Activated CD4-positive, alpha-beta T cell treated with anti-CD3 and anti-CD28 coated beads, Interleukin-2, amount 10 ng/mL, durations not matched to agents 24 days and 14 days (primary cell): ENCODE measurements around the gene PFKM. TPM values are rescaled to one million over a fixed set of nuclear protein-coding genes. Genes with fewer than 3 reads are reported as not detected.

Source experiments
- DNase-seq: peaks from one replicate; pipeline ENCODE4 v3.0.0; 2022
- H3K27ac Mint-ChIP-seq: one replicate; pipeline ENCODE4 v1.8.0; 2022; ENCODE audit warnings: mild to moderate bottlenecking, mixed read lengths
- H3K27me3 Mint-ChIP-seq: one replicate; pipeline ENCODE4 v1.8.0; 2022; ENCODE audit warnings: mixed read lengths
- H3K36me3 Mint-ChIP-seq: one replicate; pipeline ENCODE4 v1.8.0; 2022; ENCODE audit warnings: low read depth, mild to moderate bottlenecking, mixed read lengths
- H3K4me1 Mint-ChIP-seq: one replicate; pipeline ENCODE4 v1.8.0; 2021; ENCODE audit warnings: mixed read lengths
- H3K4me3 Mint-ChIP-seq: one replicate; pipeline ENCODE4 v1.8.0; 2022; ENCODE audit warnings: mild to moderate bottlenecking, moderate library complexity, mixed read lengths
- H3K9me3 Mint-ChIP-seq: one replicate; pipeline ENCODE4 v1.8.0; 2021; ENCODE audit warnings: mixed read lengths
- intact Hi-C: fragments of 100-400 bp; cut with micrococcal nuclease; formaldehyde crosslinking; loops from one replicate; pipeline ENCODE4 v1.15.1; 2023
- total RNA-seq: library from RNA; stranded (reverse); gene quantifications from 2 replicates; pipeline ENCODE4 v1.2.3, GENCODE V29; 2022

Gene PFKM
- total RNA-seq, 1 donor from 2014 or later: 93.2 TPM

DNA sequence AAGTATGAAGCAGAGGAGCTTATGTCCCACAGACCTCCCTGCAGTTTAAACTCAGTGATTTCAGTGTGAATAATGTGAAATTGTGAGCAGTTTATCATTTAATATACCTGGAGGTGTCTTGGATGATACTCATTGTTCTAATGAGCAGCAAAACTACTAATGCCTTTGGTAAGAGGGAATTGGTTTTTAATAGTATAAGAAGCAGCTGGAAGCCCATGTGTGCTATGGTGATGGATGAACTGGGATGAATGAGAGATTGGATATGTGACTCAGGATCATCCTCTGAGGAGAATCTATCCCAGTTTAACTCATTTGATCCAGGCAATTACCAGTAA, 57.2 kb downstream of the PFKM start:
- no peak for DNase-seq
- Mint-ChIP-seq H3K27me3 (peaks cover 44% of the 10 kb centered on the region), H3K4me1 (peaks cover 14% of the 10 kb centered on the region), H3K4me3 (peak overlapping the region; percentile 36), H3K27ac (no peak overlapping the region), H3K9me3 (no peaks in the 10 kb centered on the region), H3K36me3 (no peaks in the 10 kb centered on the region)
- intact Hi-C loops: no loop called here

GRCh38 chr12:48177982-48178381, 58.8 kb downstream of the PFKM start:
- Mint-ChIP-seq H3K9me3 (no peaks in the 10 kb centered on the region), H3K27me3 (peaks cover 49% of the 10 kb centered on the region), H3K27ac (no peak overlapping the region), H3K36me3 (no peaks in the 10 kb centered on the region), H3K4me3 (no peak overlapping the region), H3K4me1 (peaks cover 24% of the 10 kb centered on the region)
- DNase-seq: no peak
- intact Hi-C loops: no loop called here

GRCh38 chr12:48179466-48179865, 60.3 kb downstream of the PFKM start:
- H3K4me1 Mint-ChIP-seq: peaks cover 29% of the 10 kb centered on the region
- intact Hi-C loops: no loop called here
- H3K36me3 Mint-ChIP-seq: no peaks in the 10 kb centered on the region

GRCh38 chr12:48180424-48180823, 61.3 kb downstream of the PFKM start:
- Mint-ChIP-seq H3K27ac (no peak overlapping the region), H3K36me3 (no peaks in the 10 kb centered on the region), H3K27me3 (peaks cover 64% of the 10 kb centered on the region), H3K4me1 (peaks cover 32% of the 10 kb centered on the region), H3K9me3 (no peaks in the 10 kb centered on the region), H3K4me3 (no peak overlapping the region)
- DNase-seq: no peak
- intact Hi-C loops: loop anchor here (10.0 kb wide), 3 partner anchors 276 to 634 kb away; partner anchors contain the start of genes CACNB3 and VDR

More at GRCh38 chr12:48179466-48179865, 60.3 kb downstream of the PFKM start:
- no peak for DNase-seq
- no peak overlapping the region for H3K27ac Mint-ChIP-seq
- no peaks in the 10 kb centered on the region for H3K9me3 Mint-ChIP-seq
- no peak overlapping the region for H3K4me3 Mint-ChIP-seq
- peaks cover 54% of the 10 kb centered on the region for H3K27me3 Mint-ChIP-seq

GRCh38 chr12:48180857-48181495, 61.8 kb downstream of the PFKM start:
- intact Hi-C loops: loop anchor here (10.0 kb wide), 3 partner anchors 276 to 634 kb away; partner anchors contain the start of genes CACNB3 and VDR
- Mint-ChIP-seq H3K4me3 (no peak overlapping the region), H3K36me3 (no peaks in the 10 kb centered on the region), H3K9me3 (no peaks in the 10 kb centered on the region), H3K27ac (no peak overlapping the region), H3K4me1 (peaks cover 31% of the 10 kb centered on the region), H3K27me3 (peaks cover 69% of the 10 kb centered on the region)
- no peak for DNase-seq

GRCh38 chr12:48182631-48183030, 63.5 kb downstream of the PFKM start:
- H3K4me1 Mint-ChIP-seq: peaks cover 29% of the 10 kb centered on the region
- peak overlapping the region; percentile 85 for H3K27ac Mint-ChIP-seq
- peaks cover 2% of the 10 kb centered on the region for H3K36me3 Mint-ChIP-seq
- H3K27me3 Mint-ChIP-seq: peaks cover 70% of the 10 kb centered on the region
- H3K9me3 Mint-ChIP-seq: no peaks in the 10 kb centered on the region
- no peak for DNase-seq
- H3K4me3 Mint-ChIP-seq: peak overlapping the region; percentile 95
- intact Hi-C loops: loop anchor here (1.0 to 10.0 kb wide), 5 partner anchors 16 to 632 kb away; partner anchors contain the start of genes CACNB3, SENP1 and VDR

- Mint-ChIP-seq H3K4me1 (peaks cover 29% of the 10 kb centered on the region), H3K9me3 (no peaks in the 10 kb centered on the region), H3K27me3 (peaks cover 68% of the 10 kb centered on the region), H3K4me3 (peak within 1 kb of the TSS; percentile 95), H3K36me3 (peaks cover 2% of the 10 kb centered on the region), H3K27ac (peak within 1 kb of the TSS; percentile 85)
- intact Hi-C loops: loop anchor here (1.0 to 10.0 kb wide), 5 partner anchors 15 to 632 kb away; partner anchors contain the start of genes CACNB3, SENP1 and VDR
- DNase-seq: peak; percentile 95
These were observed 64.1 kb downstream of the PFKM start, which contains the start of gene CCDC184 for GRCh38 chr12:48183091-48183875. CCDC184 (plus strand) TSS chr12:48183644; CDS start chr12:48184123, 479 bp downstream.

DNA sequence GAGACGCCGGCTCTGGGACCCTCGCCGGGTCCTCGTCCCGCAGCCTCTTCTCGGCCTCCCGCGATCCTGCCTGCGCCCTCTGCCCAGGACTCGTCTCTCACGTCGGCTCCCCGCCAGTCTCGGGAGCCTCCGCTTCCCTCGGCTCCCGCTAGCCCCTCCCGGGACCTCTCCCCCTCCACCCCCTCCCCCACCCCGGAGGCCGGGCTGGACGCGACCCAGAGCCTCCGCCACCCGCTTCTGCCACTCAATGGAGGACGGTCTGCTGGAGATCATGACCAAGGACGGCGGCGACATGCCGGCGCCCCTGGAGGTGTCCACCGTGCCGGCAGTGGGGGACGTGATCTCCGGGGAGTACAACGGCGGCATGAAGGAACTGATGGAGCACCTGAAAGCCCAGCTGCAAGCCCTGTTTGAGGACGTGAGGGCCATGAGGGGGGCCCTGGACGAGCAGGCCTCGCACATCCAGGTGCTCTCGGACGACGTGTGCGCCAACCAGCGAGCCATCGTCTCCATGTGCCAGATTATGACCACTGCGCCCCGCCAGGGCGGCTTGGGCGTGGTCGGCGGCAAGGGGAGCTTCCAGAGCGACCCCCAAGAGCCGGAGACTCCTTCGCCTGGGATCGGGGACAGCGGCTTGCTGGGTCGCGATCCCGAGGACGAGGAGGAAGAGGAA, 64.8 kb downstream of the PFKM start:
- Mint-ChIP-seq H3K27ac (no peak overlapping the region), H3K4me3 (peak overlapping the region; percentile 95), H3K9me3 (no peaks in the 10 kb centered on the region), H3K4me1 (peaks cover 29% of the 10 kb centered on the region), H3K27me3 (peaks cover 65% of the 10 kb centered on the region), H3K36me3 (peaks cover 2% of the 10 kb centered on the region)
- intact Hi-C loops: loop anchor here (1.0 to 10.0 kb wide), 5 partner anchors 14 to 631 kb away; partner anchors contain the start of genes CACNB3, SENP1 and VDR
- peak; percentile 74 for DNase-seq

GRCh38 chr12:48184549-48184922, 65.4 kb downstream of the PFKM start:
- Mint-ChIP-seq H3K4me3 (peak overlapping the region; percentile 95), H3K27me3 (peaks cover 65% of the 10 kb centered on the region), H3K4me1 (peaks cover 29% of the 10 kb centered on the region), H3K36me3 (peaks cover 2% of the 10 kb centered on the region), H3K27ac (no peak overlapping the region), H3K9me3 (no peaks in the 10 kb centered on the region)
- DNase-seq: peak; percentile 62
- intact Hi-C loops: loop anchor here (10.0 kb wide), 3 partner anchors 280 to 630 kb away; partner anchors contain the start of genes CACNB3 and VDR

DNA sequence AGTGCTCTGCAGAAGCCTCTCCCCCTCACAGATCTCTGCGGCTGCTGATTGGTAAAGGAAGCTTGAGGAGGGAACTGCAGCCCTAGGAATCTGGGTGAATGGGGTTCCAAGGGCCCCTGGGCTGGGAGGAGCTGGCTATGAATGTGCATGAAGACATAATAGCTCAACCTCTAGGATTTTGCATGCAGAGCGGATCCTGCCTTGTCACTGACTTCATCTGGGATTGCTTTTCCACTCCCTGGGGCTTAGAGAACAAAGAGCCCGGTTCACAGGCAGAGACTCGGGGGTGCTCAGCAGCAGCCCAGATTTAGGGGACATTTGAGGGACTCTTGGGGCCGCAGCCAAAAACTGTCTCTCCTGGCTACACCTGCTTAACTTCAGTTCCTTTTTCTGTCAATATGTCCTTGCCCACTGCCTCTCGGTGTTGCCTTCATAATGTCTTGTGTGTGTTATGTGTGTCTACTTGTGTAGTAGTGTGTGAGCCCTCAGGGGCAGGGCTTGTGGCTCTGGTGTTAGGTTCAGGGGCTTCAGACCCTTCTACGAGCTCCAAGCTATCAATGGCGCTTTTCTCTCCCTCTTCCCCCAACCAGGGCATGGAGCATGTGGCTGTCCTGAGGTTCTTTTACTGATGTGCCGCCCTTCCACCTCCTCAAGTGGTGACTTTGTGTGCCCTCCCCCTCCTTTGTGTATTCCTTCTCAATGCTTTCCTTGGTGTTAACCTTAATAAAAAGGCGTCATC, 66.2 kb downstream of the PFKM start:
- Mint-ChIP-seq H3K4me1 (peaks cover 29% of the 10 kb centered on the region), H3K9me3 (no peaks in the 10 kb centered on the region), H3K27me3 (peaks cover 64% of the 10 kb centered on the region), H3K27ac (no peak overlapping the region), H3K36me3 (peaks cover 2% of the 10 kb centered on the region), H3K4me3 (peak overlapping the region; percentile 95)
- DNase-seq: peak; percentile 57
- intact Hi-C loops: loop anchor here (5.0 to 10.0 kb wide), 5 partner anchors 183 to 629 kb away; partner anchors contain the start of genes CACNB3, COL2A1, TMEM106C and VDR

DNA sequence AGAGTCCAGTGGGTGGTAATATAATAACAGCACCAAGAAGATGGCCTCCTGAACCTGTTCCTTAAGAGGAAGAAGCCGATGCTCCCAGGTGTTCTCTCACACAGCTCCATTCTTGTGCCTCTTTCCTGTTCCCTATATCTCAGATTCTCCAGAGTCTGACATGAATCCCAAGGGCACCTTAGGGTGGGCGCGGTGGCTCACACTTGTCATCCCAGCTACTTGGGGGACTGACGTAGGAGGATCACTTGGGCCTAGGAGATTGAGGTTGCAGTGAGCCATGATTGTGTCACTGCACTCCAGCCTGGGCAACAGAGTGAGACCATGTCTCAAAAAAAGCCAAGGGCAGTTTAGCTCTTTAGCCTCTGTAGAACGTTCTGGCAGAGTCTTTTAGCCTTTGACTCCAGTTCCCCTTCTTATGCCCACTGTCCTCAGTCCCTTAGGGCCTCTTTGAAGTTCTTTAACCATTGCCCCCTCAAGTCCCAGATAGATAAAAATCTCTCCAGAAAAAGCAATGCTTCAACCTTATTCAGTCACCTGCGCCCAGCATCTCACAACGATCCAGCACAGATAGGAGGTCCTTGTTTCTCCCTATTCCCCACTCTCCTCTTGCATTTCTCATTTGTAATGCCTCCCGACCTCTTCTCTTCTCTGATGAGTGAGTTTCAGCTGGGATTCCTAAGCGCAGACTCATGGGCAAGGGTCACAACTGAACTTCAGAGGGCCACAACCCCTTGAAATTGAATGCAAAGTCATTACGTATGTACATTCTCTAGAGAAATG, 68.9 kb downstream of the PFKM start:
- DNase-seq: peak; percentile 56
- H3K4me3 Mint-ChIP-seq: no peak overlapping the region
- intact Hi-C loops: loop anchor here (5.0 to 10.0 kb wide), 5 partner anchors 186 to 627 kb away; partner anchors contain the start of genes CACNB3, COL2A1, TMEM106C and VDR
- H3K27me3 Mint-ChIP-seq: peaks cover 62% of the 10 kb centered on the region
- peaks cover 2% of the 10 kb centered on the region for H3K36me3 Mint-ChIP-seq
- peaks cover 15% of the 10 kb centered on the region for H3K4me1 Mint-ChIP-seq
- no peaks in the 10 kb centered on the region for H3K9me3 Mint-ChIP-seq
- H3K27ac Mint-ChIP-seq: no peak overlapping the region

DNA sequence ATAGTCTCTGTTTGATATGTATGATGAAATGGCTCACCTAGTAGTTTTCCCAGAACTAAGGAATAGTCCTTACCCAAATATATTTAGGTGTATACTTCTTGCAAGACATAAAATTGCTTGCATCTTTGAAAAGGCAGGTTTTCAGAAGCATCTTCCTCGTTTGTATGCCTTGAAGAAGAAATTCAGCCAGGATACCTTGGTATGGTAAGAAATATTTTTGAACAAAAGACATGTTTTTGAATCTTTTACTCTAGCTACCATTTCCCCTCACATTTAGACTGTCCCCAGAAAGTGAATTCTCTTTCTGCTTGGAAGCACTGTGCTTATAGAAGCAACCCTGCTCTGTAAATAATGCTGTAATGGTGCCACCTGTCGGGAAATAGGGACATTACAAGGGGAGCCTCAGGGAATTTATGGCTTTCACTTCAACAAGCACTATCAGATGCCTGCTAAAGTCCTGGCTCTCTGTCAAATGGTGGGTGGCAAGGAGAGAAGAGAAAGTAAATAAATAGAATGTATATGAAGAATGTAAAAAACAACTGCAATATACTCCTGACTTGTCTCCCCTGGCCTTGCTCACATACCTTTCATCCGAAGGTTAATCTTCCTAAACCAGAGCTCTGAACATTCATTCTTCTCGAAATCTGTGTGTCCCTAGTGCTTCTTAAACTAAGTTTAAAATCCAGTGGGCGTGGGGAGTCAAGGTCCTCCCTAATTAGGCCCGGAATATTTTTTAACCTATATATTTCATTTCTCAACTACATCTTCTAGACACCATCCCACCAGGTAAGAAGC, 70.4 kb downstream of the PFKM start:
- H3K36me3 Mint-ChIP-seq: peaks cover 2% of the 10 kb centered on the region
- H3K4me1 Mint-ChIP-seq: peaks cover 15% of the 10 kb centered on the region
- H3K27me3 Mint-ChIP-seq: peaks cover 67% of the 10 kb centered on the region
- no peak overlapping the region for H3K27ac Mint-ChIP-seq
- intact Hi-C loops: loop anchor here (5.0 to 10.0 kb wide), 5 partner anchors 187 to 625 kb away; partner anchors contain the start of genes CACNB3, COL2A1, TMEM106C and VDR
- no peak overlapping the region for H3K4me3 Mint-ChIP-seq
- peak; percentile 92 for DNase-seq
- no peaks in the 10 kb centered on the region for H3K9me3 Mint-ChIP-seq
